ENCODE measurements around the gene LCN1.
"Not testable (repeated sequence)": the region's sequence is repeated elsewhere in the genome, so short reads cannot be mapped to it uniquely, and the experiment has no call there.

The LCN1 gene

DNA sequence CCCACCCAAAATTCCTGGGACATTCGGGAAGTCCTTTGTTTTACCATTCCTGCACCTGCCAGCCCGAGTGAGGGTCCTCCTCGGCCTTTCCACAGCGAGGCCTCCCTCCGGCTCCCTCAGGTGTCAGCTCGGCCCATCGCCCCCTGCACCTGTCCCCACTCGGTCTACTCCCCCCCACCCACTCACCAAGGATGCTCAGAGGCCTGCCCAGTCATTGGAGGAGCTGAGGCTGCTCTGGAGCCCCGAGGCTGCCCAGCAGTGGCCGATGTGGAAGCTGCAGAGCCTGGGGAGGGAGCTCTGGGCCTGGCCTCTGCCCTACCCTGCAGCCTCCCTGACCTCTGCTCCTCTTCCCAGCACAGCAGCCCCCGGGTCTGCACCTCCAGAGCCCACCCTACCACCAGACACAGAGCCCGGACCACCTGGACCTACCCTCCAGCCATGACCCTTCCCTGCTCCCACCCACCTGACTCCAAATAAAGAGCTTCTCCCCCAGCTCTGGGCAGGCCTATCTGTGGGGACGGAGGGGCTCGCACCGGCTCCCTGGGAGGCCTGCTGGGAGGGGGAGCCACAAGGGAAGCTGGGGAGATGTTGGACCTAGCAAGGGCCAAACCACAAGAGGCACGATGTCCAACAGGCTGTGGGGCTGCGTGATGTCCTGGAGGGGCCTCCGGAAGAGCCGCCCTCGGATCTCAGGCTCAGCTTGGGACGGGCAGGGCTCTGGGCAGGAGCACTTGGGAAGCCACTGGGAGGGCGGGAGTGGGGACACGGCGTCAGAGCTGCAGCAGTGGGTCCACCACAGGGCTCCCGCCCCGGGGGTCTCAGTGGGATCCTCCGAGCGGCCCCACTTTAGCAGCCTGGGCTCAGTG is 28.5 kb downstream of the LCN1 start:
- FAIRE-seq: not testable (repeated sequence)

- no peak for FAIRE-seq
Measured at GRCh38 chr9:135550344-135550918, 29.2 kb downstream of the LCN1 start.

DNA sequence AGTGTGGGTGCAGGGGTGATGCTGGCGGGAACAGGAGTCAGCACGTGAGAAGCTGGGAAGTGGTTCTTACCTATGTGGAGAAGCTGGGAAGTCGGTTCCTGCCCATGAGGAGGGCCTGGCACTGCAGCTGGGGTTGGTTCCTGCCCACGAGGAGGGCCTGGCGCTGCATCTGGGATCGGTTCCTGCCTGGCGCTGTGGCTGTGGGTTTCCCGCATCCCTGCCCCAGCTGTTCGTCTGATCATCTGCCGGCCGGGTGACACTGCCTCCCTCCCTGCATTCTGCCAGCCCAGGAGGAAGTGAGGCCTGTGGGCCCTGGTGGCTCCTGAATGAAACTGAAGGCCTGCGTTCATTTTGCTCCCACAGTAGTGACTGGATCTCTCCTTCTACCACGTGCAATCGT is 29.8 kb downstream of the LCN1 start:
- no peak for FAIRE-seq

DNA sequence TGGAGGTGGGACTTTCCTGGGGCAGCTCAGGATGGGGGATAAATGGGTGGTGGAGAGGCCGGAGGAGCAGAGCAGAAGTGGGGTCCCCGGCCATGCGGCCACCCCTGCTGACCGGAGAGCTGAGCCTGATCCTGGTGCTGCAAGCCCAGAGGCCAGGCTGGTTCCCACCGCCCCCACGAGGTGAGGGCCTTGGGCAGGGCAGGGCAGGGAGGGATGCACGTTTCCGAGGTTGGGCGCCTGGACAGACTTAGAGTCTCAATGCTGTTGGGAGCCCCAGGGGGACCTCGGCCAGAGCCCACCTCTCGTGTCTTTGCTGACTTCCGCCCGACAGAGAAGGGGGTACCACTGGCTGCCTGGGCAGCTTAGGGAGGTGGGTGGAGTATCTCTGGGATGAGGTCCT is 30.2 kb downstream of the LCN1 start:
- no peak for FAIRE-seq

GRCh38 chr9:135552021-135552697 is 30.9 kb downstream of the LCN1 start:
- no peak for FAIRE-seq

DNA sequence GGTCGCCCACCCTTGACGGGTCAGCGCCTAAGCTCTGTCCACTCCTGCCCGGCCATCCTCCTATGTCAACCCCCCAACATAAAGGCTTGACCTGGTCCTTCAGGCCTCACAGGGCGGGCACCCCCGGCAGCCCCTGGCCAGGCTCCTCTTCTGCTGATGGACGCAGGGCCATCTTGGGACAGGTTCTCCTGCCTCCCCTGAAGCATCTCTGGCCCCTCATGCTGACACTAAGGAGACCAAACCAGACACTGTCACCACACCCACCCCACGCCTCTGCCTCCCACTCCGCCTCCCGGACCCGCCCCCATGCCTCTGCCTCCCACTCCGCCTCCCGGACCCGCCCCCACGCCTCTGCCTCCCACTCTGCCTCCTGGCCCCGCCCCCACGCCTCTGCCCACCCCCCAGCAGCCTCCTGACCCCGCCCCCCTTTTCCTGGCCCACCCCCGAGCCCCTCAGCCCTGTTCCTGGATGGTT is 31.5 kb downstream of the LCN1 start:
- no peak for FAIRE-seq

GRCh38 chr9:135554718-135555117 is 33.5 kb downstream of the LCN1 start:
- FAIRE-seq: no peak

DNA sequence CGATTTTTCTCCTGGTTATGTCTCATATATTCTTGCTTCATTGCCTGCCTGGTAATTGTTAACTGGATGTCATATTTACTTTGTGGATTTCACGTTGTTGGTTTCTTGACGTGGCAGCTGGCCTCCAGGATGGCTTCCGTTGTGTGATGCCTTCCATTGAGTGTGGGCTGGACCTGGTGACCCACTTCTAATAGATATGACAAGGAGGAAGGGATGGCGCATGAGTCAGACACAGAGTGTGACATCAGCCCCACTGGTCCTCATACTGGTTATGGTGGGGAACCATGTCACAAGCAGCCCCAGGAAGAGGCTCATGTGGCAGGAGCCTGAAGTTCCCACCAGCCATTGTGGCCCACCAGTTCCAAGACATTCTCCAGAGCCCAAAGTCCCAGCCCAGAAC is 34.0 kb downstream of the LCN1 start:
- no peak for FAIRE-seq

GRCh38 chr9:135555910-135556309 is 34.7 kb downstream of the LCN1 start:
- FAIRE-seq: no peak

- FAIRE-seq: no peak
Measured at GRCh38 chr9:135559606-135560005, 38.4 kb downstream of the LCN1 start.

DNA sequence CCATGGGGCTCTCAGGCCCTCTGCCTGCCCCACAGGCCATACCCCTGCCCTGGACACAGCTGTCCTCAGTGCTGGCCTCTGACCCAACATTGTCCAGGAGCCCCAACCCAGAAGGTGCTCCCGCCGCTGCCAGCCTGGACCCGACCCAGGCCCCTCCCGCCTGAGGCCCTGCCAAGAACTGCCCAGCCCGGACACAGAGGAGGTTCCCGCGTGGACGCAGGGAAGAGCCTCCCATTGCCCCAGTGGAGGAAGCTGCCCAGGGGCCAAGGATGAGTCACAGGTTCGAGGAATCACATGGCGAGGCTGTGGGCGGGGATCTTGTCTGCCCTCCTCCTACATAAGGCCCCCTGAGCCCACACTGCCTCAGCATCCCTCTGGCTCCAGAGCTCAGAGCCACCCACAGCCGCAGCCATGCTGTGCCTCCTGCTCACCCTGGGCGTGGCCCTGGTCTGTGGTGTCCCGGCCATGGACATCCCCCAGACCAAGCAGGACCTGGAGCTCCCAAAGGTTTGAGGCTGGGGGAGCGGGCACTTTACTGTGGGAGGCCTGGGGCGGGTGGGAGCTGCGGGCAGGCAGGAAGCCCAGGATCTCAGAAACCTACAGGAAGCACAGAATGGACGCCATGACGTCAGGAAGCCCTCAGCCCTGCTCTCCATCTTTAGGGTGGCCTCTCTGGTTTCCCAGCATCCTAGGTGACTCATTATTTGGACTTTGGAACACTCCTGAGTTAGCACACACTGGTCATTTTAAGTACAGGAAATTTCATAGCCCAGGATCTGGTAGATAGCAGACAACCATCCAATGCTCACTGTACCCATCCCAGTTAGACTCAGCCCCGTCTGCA is 40.4 kb downstream of the LCN1 start, which contains the start of gene PAEP:
Gene PAEP (plus strand): TSS at position 366 of the 844 bp plus-strand sequence.
- FAIRE-seq: no peak

DNA sequence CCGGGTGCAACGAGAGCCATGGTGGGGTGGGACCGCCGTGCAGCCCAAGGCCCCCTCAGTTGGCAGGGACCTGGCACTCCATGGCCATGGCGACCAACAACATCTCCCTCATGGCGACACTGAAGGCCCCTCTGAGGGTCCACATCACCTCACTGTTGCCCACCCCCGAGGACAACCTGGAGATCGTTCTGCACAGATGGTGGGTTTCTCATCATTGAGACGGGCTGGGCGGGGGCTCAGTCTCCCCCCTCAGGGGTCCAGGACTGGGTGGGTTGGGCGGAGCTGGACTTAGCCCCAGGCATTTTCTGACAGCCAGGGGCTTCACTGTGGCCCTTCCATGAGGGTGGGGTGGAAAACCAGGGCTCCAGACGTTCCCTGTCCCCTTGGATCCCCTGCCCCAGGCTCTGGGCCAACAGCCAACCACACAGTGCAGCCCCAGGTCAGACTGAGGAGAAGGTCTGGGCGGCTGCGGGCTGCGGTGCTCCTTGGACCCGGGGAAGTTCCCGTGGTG is 41.0 kb downstream of the LCN1 start:
- no peak for FAIRE-seq

GRCh38 chr9:135563039-135563476 is 41.8 kb downstream of the LCN1 start:
- no peak for FAIRE-seq

DNA sequence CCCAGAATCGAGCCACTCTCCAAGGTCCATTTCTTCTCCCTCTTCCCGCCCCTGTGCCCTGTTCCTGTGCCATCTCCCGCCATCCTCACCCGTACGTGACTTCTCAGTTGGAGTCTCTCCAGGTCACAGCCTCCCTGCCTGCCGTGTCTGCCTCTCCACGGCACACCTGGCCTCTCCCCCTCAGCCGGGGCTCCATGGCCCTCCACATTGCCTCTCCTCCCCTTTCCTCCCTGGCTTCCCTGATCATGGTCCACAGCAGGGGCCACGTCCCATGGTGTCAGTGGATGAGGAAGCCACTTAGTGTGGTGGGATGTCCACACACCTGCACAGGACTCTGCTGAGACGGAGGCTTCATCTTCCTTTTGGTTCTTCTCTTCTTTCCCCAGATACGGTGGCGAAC is 42.6 kb downstream of the LCN1 start:
- FAIRE-seq: no peak

DNA sequence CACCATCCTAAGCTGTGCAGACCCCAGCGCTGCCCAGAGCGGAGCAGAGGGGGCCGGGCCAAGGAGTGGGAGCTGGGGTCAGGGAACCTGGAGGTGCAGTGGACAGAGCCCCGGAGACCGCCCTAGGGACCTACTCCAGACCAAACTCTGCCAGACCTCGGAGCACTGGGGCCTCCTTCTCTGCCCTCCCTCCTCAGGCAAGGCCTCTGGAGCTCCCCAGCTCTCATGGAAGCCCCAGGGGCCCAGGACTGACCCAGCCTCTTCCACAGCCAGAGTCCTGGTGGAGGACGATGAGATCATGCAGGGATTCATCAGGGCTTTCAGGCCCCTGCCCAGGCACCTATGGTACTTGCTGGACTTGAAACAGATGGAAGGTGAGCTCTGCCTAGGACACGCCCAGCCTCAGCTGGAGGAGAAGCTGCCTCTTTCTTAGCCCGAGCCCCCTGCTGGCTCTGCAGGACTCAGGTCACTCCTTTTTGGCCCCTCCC is 43.9 kb downstream of the LCN1 start:
- FAIRE-seq: no peak

- no peak for FAIRE-seq
Measured at GRCh38 chr9:135565636-135566035, 44.4 kb downstream of the LCN1 start.

GRCh38 chr9:135566552-135566951 is 45.3 kb downstream of the LCN1 start:
- no peak for FAIRE-seq

GRCh38 chr9:135567311-135567710 is 46.1 kb downstream of the LCN1 start:
- FAIRE-seq: no peak

- FAIRE-seq: no peak
Measured at GRCh38 chr9:135568026-135568425, 46.8 kb downstream of the LCN1 start.

GRCh38 chr9:135570456-135570855 is 49.2 kb downstream of the LCN1 start:
- FAIRE-seq: no peak

DNA sequence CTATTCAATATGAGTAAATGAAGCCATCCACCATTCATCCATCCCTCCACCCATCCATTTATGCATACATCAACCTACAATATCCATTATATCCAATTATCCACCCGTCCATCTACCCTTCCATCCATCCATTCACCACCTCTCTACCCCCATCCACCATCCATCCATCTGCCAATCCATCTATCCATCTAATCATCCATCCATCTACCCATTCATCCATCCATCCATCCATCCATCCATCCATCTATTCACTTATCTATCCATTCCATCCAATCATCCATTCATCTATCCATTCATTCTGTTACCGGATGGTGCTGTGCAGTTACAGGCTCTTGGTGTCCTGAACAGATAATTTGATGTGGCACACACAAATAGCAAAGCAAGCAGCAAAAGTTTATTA is 51.0 kb downstream of the LCN1 start:
- no peak for FAIRE-seq

DNA sequence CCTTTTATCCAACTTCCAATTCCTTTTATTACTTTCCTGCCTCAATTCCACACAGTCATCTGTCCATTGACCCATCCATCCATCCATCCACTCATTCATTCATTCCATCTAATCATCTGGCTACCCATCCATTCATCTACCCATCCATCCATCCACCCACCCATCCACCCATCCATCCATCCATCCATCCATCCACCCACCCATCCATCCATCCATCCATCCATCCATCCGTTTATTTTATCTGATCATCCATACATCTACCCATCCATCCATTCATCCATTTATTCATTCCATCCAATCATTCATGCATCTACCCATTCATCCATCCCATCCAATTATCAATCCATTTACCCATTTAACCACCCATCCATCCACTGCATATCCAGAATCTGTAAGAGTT is 51.9 kb downstream of the LCN1 start:
- FAIRE-seq: no peak
